Measurements from ENCODE around the gene CRIP1.

- TF ChIP-seq CTCF (conservative IDR thresholded peaks at IDR 0.05; ENCODE audit: low read length) (no peak), EZH2phosphoT487 (IDR thresholded peaks at IDR 0.05; ENCODE audit: borderline replicate concordance) (no peak)
Measured at GRCh38 chr14:105445901-105446845, 40.5 kb upstream of the CRIP1 start.
